ENCODE data around the gene SRSF4.
"Not testable (repeated sequence)": the region's sequence is repeated elsewhere in the genome, so short reads cannot be mapped to it uniquely, and the experiment has no call there.

SRSF4 gene

GRCh38 chr1:29133861-29134694, 47.6 kb downstream of the SRSF4 start:
- TF ChIP-seq, protein P1, sequence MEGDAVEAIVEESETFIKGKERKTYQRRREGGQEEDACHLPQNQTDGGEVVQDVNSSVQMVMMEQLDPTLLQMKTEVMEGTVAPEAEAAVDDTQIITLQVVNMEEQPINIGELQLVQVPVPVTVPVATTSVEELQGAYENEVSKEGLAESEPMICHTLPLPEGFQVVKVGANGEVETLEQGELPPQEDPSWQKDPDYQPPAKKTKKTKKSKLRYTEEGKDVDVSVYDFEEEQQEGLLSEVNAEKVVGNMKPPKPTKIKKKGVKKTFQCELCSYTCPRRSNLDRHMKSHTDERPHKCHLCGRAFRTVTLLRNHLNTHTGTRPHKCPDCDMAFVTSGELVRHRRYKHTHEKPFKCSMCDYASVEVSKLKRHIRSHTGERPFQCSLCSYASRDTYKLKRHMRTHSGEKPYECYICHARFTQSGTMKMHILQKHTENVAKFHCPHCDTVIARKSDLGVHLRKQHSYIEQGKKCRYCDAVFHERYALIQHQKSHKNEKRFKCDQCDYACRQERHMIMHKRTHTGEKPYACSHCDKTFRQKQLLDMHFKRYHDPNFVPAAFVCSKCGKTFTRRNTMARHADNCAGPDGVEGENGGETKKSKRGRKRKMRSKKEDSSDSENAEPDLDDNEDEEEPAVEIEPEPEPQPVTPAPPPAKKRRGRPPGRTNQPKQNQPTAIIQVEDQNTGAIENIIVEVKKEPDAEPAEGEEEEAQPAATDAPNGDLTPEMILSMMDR (IDR thresholded peaks at IDR 0.05; ENCODE audit: low read depth, low read length): no peak
- DNase-seq (ENCODE audit: extremely low read depth, low read depth): no peak

DNA sequence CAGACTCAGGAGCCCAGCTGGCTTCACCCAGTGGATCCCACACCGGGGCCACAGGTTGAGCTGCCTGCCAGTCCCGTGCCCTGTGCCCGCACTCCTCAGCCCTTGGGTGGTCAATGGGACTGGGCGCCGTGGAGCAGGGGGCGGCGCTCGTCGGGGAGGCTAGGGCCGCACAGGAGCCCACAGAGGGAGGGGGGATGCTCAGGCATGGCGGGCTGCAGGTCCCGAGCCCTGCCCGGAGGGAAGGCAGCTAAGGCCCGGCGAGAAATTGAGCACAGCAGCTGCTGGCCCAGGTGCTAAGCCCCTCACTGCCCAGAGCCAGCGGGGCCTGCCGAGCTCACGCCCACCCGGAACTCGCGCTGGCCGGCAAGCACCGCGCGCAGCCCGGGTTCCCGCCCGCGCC, 50.6 kb downstream of the SRSF4 start:
- not testable (repeated sequence) for DNase-seq (ENCODE audit: extremely low read depth, low read depth)

DNA sequence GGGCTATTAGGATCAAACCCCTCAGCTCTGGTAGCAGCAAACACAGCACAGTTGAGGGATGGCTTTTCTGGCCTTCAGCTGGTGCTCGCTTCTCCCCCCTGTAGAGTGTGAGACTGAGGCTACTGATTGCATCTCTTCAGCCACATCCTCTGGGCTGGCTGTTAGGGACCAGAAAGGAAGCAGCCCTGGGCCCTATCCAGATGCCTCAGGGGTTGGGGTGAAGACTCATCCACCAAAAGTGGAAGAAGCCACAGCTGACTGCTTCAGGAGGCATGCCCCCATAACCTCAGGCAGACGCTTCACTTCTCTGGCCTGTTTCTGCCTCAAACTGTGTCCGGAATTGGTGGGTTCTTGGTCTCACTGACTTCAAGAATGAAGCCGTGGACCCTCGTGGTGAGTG, 51.8 kb downstream of the SRSF4 start:
- DNase-seq (ENCODE audit: extremely low read depth, low read depth): no peak
- TF ChIP-seq, protein P1 (IDR thresholded peaks at IDR 0.05; ENCODE audit: low read depth, low read length): no peak

- no peak for DNase-seq (ENCODE audit: extremely low read depth, low read depth)
- TF ChIP-seq, protein P1 (IDR thresholded peaks at IDR 0.05; ENCODE audit: low read depth, low read length): no peak
Measured at GRCh38 chr1:29128739-29129138, 53.0 kb downstream of the SRSF4 start.

DNA sequence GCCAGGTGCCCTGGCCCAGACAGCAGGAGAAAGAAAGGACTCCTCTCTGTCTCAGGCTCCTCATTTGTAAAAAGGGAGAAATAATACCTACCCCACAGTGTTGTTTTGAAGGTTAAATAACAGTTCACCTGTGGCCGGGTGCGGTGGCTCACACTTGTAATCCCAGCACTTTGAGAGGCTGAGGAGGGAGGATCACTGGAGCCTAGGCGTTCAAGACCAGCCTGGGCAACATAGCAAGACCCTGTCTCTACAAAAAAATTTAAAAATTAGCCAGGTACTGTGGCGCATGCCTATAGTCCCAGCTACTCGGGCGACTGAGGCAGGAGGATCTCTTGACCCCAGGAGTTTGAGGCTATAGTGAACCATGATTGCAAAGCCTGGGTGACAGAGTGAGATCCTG, 55.5 kb downstream of the SRSF4 start:
- TF ChIP-seq, protein P1 (IDR thresholded peaks at IDR 0.05; ENCODE audit: low read depth, low read length): no peak
- DNase-seq (ENCODE audit: extremely low read depth, low read depth): no peak

DNA sequence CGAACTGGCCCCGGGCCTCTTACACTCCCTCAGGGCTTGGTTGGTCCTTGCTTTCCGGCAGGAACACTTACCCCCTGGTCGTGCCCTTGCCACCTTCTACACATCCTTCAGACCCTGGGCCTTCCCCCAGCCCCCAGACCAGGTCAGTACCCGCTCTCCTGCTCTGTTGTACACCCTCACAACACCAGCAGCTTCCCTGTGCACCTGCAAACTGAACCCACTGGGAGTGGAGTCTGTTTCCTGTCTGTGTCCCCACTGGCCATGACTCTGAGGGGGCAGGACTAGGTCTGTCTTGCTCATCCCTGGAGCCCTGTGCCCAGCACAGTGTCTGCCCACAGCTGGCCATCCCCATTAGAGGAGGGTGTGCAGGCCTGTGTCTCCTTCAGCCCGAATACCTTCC, 55.9 kb downstream of the SRSF4 start:
- TF ChIP-seq, protein P1 (IDR thresholded peaks at IDR 0.05; ENCODE audit: low read depth, low read length): no peak
- DNase-seq (ENCODE audit: extremely low read depth, low read depth): no peak

- TF ChIP-seq, protein P1 (IDR thresholded peaks at IDR 0.05; ENCODE audit: low read depth, low read length): no peak
- no peak for DNase-seq (ENCODE audit: extremely low read depth, low read depth)
Measured at GRCh38 chr1:29125237-29125641, 56.5 kb downstream of the SRSF4 start.

Measured in AG09319 (cell line).